Astrocyte of the cerebellum (primary cell): ENCODE data around the gene CDKN2B-AS1.
A peak's percentile ranks its signal among the peaks of the same experiment; 100 is the strongest.

ENCODE experiments used
- DNase-seq: peaks from one replicate; pipeline ENCODE4 v3.0.0-alpha.2; 2011; ENCODE audit warnings: low read depth
- H3K4me3 ChIP-seq: 2 replicates; pipeline ENCODE4 v1.5.1; 2011; ENCODE audit warnings: mild to moderate bottlenecking, low read depth, low read length, moderate library complexity
- in situ Hi-C: cut with HindIII; loops from 2 replicates; pipeline ENCODE4 v1.10.0; 2017; ENCODE audit warnings: low sequenced_read_pairs
- TF ChIP-seq, protein P1 (sequence below): IDR thresholded peaks from 2 replicates; pipeline ENCODE4 v1.5.1; 2012; ENCODE audit warnings: low read length, low read depth, moderate library complexity, mild to moderate bottlenecking; ENCODE audit errors: missing control alignments

The CDKN2B-AS1 gene

DNA sequence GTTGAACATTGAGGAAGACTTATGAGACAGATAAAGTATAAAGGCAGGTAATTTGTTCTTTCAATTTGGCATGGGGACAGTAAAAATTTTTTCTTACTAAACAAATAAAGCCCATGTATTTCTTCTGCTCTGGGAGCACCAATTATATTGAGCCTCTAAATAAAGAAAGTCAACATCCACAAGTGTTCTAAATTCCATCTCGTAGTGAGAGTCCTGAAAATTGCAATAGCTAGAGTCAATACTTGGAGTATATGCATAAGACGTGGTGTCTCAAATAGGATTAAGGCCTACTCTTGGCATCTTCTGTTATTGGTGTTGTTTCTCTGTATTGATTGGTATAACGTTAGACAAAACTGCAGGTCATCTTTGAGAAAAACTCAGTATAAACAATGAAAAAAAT, 135.0 kb downstream of the CDKN2B-AS1 start:
- in situ Hi-C loops = loop anchor here (5.0 to 25.0 kb wide), 2 partner anchors 42 to 317 kb away; partner anchors contain the start of gene MTAP
- TF ChIP-seq, protein P1, sequence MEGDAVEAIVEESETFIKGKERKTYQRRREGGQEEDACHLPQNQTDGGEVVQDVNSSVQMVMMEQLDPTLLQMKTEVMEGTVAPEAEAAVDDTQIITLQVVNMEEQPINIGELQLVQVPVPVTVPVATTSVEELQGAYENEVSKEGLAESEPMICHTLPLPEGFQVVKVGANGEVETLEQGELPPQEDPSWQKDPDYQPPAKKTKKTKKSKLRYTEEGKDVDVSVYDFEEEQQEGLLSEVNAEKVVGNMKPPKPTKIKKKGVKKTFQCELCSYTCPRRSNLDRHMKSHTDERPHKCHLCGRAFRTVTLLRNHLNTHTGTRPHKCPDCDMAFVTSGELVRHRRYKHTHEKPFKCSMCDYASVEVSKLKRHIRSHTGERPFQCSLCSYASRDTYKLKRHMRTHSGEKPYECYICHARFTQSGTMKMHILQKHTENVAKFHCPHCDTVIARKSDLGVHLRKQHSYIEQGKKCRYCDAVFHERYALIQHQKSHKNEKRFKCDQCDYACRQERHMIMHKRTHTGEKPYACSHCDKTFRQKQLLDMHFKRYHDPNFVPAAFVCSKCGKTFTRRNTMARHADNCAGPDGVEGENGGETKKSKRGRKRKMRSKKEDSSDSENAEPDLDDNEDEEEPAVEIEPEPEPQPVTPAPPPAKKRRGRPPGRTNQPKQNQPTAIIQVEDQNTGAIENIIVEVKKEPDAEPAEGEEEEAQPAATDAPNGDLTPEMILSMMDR = no peak
- DNase-seq = no peak
- no peak overlapping the region for H3K4me3 ChIP-seq

DNA sequence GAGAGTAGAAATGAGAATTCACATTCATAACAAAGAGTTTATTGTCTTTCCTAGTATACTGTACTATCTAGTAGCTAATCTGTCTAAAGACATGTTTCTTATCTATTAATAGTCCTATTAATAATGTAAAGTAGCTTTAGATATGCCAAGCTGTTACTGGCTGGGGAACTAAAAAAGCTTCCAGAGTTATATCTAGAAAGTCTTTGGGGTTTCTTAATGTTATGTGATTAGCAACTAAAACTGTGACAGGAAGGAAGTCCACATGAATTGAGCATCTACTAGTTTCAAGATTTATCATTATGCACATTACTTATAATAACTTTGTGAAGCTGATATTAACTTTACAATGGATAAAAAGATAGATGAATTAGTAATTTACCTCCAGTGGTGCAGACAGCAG, 137.2 kb downstream of the CDKN2B-AS1 start:
- no peak for DNase-seq
- in situ Hi-C loops = loop anchor here (25.0 kb wide), 1 partner anchor 320 kb away; the partner anchor contains the start of gene MTAP
- TF ChIP-seq, protein P1 = no peak

DNA sequence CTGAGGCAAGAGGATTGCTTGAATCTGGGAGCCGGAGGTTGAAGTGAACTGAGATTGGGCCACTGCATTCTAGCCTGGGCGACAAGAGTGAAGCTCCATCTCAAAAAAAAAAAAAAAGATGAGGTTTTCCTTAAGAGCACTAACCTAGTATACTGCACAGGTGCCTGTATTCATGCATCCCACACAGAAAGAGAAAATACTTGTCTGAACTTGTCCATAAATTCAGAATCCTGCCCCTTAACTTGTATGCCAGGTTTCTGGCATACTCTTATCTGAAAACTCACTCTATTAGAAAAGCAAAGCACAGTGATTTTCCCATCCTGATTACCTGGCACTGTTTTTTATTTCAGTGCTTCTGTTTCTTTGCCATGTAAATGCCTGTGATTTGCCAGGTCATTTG, 139.8 kb downstream of the CDKN2B-AS1 start:
- TF ChIP-seq, protein P1 = no peak
- in situ Hi-C loops = loop anchor here (25.0 kb wide), 1 partner anchor 322 kb away; the partner anchor contains the start of gene MTAP
- H3K4me3 ChIP-seq = no peak overlapping the region
- DNase-seq = no peak

More for the DNA sequence above, 137.2 kb downstream of the CDKN2B-AS1 start:
- no peak overlapping the region for H3K4me3 ChIP-seq

DNA sequence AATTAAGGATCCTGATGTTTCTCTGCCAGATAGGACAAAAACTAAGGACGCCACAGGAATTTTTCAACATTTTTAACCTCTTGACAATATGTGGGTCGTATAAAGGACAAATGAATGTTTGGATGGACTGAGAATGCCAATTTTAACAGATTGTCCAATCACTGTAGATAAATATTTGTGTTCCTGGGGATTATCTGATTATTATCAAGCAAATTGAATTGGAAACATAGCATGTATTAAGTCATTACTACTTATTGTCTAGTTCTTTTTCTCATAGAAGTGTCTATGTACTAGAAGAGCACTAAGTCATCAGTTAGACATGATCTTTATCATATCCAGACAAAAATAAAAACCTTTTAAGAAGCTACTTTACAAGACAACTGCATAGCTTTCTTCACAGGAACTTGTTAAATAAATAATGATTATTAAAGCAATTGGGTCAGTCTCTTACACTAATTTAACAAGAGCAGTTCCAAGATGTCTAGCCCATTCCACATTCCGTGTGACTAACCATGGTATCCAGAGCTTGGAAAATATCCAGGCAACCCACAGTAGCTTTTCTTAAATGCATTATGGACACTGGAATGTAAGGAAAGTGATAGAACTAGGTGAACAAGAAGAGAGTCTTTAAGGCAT, 142.0 kb downstream of the CDKN2B-AS1 start:
- in situ Hi-C loops = loop anchor here (25.0 kb wide), 1 partner anchor 324 kb away; the partner anchor contains the start of gene MTAP
- peak; percentile 90 for DNase-seq
- no peak overlapping the region for H3K4me3 ChIP-seq
- TF ChIP-seq, protein P1 = no peak

DNA sequence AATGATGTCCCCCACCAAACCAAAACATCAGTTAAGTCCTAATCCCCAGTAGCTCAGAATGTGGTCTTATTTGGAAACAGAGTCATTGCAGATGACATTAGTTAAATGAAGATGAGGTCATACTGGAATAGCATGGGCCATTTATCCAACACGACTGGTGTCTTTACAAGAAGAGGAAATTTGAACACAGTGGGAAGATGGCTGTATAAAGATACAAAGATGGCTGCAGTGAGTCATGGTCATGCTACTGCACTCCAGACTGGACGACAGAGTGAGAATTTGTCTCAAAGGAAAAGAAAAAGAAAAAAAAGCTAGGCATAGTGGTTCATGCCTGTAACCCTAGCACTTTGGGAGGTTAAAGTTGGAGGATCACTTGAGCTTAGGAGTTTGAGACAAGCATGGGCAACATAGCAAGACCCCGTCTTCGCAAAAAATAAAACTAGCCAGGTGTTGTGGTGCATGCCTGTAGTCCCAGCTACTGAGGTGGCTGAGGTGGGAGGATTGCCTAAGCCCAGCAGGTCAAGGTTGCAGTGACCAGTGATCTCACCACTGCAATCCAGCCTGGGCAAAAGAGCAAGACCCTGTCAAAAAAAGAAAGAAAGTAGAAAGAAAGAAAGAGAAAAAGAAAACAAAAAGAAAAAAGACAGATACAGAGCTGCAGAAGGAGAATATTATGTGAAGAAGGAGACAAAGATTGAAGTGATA, 144.5 kb downstream of the CDKN2B-AS1 start:
- DNase-seq = no peak
- H3K4me3 ChIP-seq = no peak overlapping the region
- in situ Hi-C loops = loop anchor here (25.0 kb wide), 1 partner anchor 327 kb away; the partner anchor contains the start of gene MTAP
- TF ChIP-seq, protein P1 = no peak

DNA sequence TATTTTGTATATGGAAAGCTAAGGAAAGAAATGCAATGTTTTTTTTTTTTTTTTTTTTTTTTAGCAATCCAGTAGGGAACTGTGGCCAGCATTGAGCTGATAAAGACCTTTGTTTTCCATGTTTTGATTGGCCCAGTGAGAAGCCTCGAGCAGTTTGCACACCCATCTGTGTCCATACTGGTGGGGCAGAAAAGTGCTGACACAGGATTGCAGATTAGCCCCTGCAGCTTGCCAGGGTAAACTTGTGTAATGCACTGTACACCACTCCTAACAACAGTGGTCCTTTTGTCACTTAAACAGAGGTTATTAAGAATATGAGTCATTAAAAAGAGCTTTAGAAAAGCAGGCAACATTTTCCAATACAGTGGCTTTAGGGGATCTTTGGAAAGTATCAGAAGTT, 147.3 kb downstream of the CDKN2B-AS1 start:
- TF ChIP-seq, protein P1 = no peak
- no peak overlapping the region for H3K4me3 ChIP-seq
- in situ Hi-C loops = loop anchor here (25.0 kb wide), 1 partner anchor 330 kb away; the partner anchor contains the start of gene MTAP
- DNase-seq = peak; percentile 69
